GM18505 (cell line): ENCODE results near the gene HSD3B7.

Experiments
- ATAC-seq: cut with Tn5 transposase; IDR thresholded peaks from one replicate; pipeline ENCODE4 v1.9.1; 2021; ENCODE audit not compliant: unreplicated experiment
- POLR2A ChIP-seq: IDR thresholded peaks from 4 replicates; pipeline ENCODE4 v1.6.1; 2011; ENCODE audit warnings: borderline replicate concordance; ENCODE audit not compliant: insufficient read depth, insufficient read length; ENCODE audit errors: extremely low read depth

The HSD3B7 gene

GRCh38 chr16:31023627-31024226, 38.7 kb downstream of the HSD3B7 start:
- TF ChIP-seq POLR2A, result no peak
- ATAC-seq, result no peak

GRCh38 chr16:31025339-31025738, 40.3 kb downstream of the HSD3B7 start:
- ATAC-seq, result no peak
- no peak for TF ChIP-seq POLR2A

- ATAC-seq, result no peak
- TF ChIP-seq POLR2A, result no peak
These were observed 44.3 kb downstream of the HSD3B7 start for GRCh38 chr16:31029272-31029671.

- ATAC-seq, result no peak
- no peak for TF ChIP-seq POLR2A
These were observed 46.3 kb downstream of the HSD3B7 start for GRCh38 chr16:31031276-31031675.

GRCh38 chr16:31032736-31033708, 48.0 kb downstream of the HSD3B7 start, which contains the start of gene STX4:
STX4 (plus strand) TSS chr16:31033558; CDS start chr16:31033806, 248 bp downstream.
- ATAC-seq, result peak; percentile 69
- peak; percentile 58 for TF ChIP-seq POLR2A

- ATAC-seq, result peak; percentile 45
- TF ChIP-seq POLR2A, result peak; percentile 50
These were observed 48.9 kb downstream of the HSD3B7 start for GRCh38 chr16:31033709-31034492.

GRCh38 chr16:31036691-31037090, 51.7 kb downstream of the HSD3B7 start:
- no peak for ATAC-seq
- TF ChIP-seq POLR2A, result no peak
